Measurements from ENCODE around the gene CA7. TPM values are rescaled to one million over a fixed set of nuclear protein-coding genes. Genes with fewer than 3 reads are reported as not detected.
A peak's percentile ranks its signal among the peaks of the same experiment; 100 is the strongest.

CA7 gene
- total RNA-seq, 4 donors from 2014 or later = not detected

GRCh38 chr16:66889622-66890021, 45.4 kb downstream of the CA7 start:
- H3K27me3 ChIP-seq = no peaks in the 10 kb centered on the region
- no peak for TF ChIP-seq CTCF (IDR thresholded peaks at IDR 0.05)
- TF ChIP-seq POLR2A (IDR thresholded peaks at IDR 0.05) = no peak
- peak overlapping the region in 1 of 2 donors; percentile 48 for H3K27ac ChIP-seq
- H3K9me3 ChIP-seq = no peaks in the 10 kb centered on the region
- no peaks in the 10 kb centered on the region for H3K4me1 ChIP-seq
- intact Hi-C loops (cut with DNase I; ENCODE audit: low total_unique reads) = no loop called here
- no peak overlapping the region for H3K4me3 ChIP-seq
- DNase-seq = no peak
- H3K36me3 ChIP-seq = no peaks in the 10 kb centered on the region

GRCh38 chr16:66890799-66891198, 46.6 kb downstream of the CA7 start:
- Histone ChIP-seq H3K4me1 (no peaks in the 10 kb centered on the region), H3K27me3 (no peaks in the 10 kb centered on the region)
- intact Hi-C loops (cut with DNase I; ENCODE audit: low total_unique reads) = no loop called here

GRCh38 chr16:66891360-66891759, 47.1 kb downstream of the CA7 start:
- H3K4me3 ChIP-seq = no peak overlapping the region
- TF ChIP-seq POLR2A (IDR thresholded peaks at IDR 0.05) (no peak), CTCF (IDR thresholded peaks at IDR 0.05) (no peak)
- intact Hi-C loops (cut with DNase I; ENCODE audit: low total_unique reads) = no loop called here
- no peak for DNase-seq
- H3K4me1 ChIP-seq = no peaks in the 10 kb centered on the region
- no peak overlapping the region for H3K27ac ChIP-seq
- H3K9me3 ChIP-seq = no peaks in the 10 kb centered on the region
- no peaks in the 10 kb centered on the region for H3K27me3 ChIP-seq
- H3K36me3 ChIP-seq = no peaks in the 10 kb centered on the region

More at GRCh38 chr16:66890799-66891198, 46.6 kb downstream of the CA7 start:
- Histone ChIP-seq H3K36me3 (no peaks in the 10 kb centered on the region), H3K27ac (no peak overlapping the region), H3K9me3 (no peaks in the 10 kb centered on the region), H3K4me3 (no peak overlapping the region)
- no peak for DNase-seq
- TF ChIP-seq CTCF (IDR thresholded peaks at IDR 0.05) (no peak), POLR2A (IDR thresholded peaks at IDR 0.05) (no peak)

GRCh38 chr16:66891797-66892196, 47.6 kb downstream of the CA7 start:
- H3K9me3 ChIP-seq = no peaks in the 10 kb centered on the region
- TF ChIP-seq CTCF (IDR thresholded peaks at IDR 0.05) (no peak), POLR2A (IDR thresholded peaks at IDR 0.05) (no peak)
- no peaks in the 10 kb centered on the region for H3K36me3 ChIP-seq
- no peak for DNase-seq
- no peaks in the 10 kb centered on the region for H3K4me1 ChIP-seq
- intact Hi-C loops (cut with DNase I; ENCODE audit: low total_unique reads) = no loop called here
- no peak overlapping the region for H3K4me3 ChIP-seq
- no peak overlapping the region for H3K27ac ChIP-seq
- H3K27me3 ChIP-seq = no peaks in the 10 kb centered on the region

- no peaks in the 10 kb centered on the region for H3K27me3 ChIP-seq
- DNase-seq = no peak
- H3K27ac ChIP-seq = no peak overlapping the region
- no peaks in the 10 kb centered on the region for H3K9me3 ChIP-seq
- no peak overlapping the region for H3K4me3 ChIP-seq
- intact Hi-C loops (cut with DNase I; ENCODE audit: low total_unique reads) = no loop called here
- TF ChIP-seq CTCF (IDR thresholded peaks at IDR 0.05) = no peak
- TF ChIP-seq POLR2A (IDR thresholded peaks at IDR 0.05) = no peak
- H3K36me3 ChIP-seq = no peaks in the 10 kb centered on the region
- H3K4me1 ChIP-seq = peaks cover 0 to 2% of the 10 kb centered on the region in 2 donors
Observed at GRCh38 chr16:66894055-66894454, 49.8 kb downstream of the CA7 start.

Measured in uterus (tissue), 4 donors.